Fibroblast of skin of left quadriceps (primary cell): ENCODE measurements around the gene PEX3.
A peak's percentile ranks its signal among the peaks of the same experiment; 100 is the strongest.
"Not testable (repeated sequence)": the region's sequence is repeated elsewhere in the genome, so short reads cannot be mapped to it uniquely, and the experiment has no call there.

Experiments used
- DNase-seq, 2 experiments: peaks; one replicate each; pipeline ENCODE4 v3.0.0-alpha.2; 2013; ENCODE audit warnings: low read depth in 2 of 2

The PEX3 gene

GRCh38 chr6:143506620-143507019, 56.0 kb downstream of the PEX3 start:
- DNase-seq = no peak

- no peak for DNase-seq
These were observed 56.9 kb downstream of the PEX3 start for GRCh38 chr6:143507358-143508145.

GRCh38 chr6:143510326-143510725, 59.7 kb downstream of the PEX3 start:
- not testable (repeated sequence) for DNase-seq

DNA sequence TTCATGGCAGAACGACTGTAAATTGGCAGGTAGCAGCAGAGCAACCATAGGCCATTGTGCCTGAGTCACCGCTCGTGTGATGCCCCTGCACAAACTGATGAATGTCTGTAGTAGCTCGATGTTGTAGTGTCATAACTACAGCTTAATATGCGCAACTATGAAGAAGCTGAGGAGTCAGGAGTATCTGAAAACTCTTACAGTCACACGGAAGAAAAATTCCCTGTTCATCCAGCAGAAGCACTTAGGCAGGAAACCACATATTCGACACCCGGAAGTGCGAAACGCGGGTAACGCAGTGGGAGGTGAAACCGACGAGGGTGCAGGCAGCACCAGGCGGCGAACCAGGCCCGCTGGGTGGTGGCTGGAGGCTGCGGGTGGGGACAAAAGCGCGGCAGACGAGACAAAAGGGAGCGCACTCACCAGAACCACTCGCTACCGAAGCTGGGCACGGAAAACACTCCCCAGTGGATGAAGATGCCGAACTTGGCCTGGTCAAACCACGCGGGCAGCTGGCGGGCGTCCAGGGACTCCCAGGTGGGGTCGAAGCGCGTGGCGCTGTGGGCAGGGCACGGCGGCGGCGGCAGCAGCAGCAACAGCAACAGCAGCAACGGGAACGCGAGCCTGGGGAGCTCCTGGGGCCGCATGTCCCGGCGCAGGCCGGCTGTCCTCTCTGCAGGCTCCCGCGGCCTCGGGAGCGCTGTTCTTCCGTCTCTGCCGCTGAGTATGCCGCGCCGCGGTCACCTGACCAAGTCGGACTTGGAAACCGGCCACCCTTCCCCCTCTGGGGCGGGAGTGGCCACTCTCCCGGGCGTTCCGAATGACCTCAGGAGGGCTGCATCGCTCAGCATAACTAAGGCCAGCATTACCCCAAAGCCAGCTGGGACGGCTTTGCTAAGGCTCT, 60.6 kb downstream of the PEX3 start, which contains the start of gene FUCA2:
Gene FUCA2 (minus strand): TSS at position 730 of the 901 bp plus-strand sequence. CDS start 86 bp downstream, at position 644.
- peak; percentile 49 to 52 for DNase-seq

- DNase-seq = no peak
These were observed 62.8 kb downstream of the PEX3 start for GRCh38 chr6:143513410-143513809.

DNA sequence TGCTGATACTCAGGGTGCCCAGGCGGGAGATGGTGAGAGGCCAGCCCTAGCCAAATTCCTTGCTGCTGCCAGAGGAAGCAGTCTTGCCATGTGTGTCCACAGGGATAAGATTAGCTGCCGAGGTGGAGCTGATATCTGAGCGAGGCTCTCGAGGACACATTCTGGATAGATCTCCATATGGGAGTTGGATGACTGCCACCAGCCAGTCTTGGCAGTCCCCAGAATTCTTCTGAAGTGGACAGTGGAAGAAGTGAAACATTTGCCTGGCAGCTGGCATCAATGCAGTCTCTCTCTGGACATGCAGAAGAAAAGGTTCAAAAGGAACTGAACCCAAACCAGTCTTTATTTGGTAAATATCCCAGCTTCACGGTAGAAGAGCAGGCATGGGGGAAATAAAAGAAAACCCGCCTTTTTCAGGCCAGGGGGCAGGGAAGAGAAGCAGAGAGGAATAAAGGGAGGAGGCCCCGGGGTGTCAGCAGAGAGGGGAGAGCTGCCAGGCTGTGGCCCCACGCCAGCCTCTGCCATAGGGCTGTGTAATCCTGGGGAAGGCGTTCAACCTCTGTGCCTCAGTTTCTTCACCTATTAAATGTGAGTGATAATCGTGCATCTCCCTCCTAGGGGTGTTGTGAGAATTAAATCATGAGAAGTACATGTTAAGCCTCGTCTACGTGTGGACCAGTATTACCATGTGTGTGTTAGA, 64.6 kb downstream of the PEX3 start:
- no peak for DNase-seq

- no peak for DNase-seq
These were observed 65.3 kb downstream of the PEX3 start for GRCh38 chr6:143515766-143516355.

DNA sequence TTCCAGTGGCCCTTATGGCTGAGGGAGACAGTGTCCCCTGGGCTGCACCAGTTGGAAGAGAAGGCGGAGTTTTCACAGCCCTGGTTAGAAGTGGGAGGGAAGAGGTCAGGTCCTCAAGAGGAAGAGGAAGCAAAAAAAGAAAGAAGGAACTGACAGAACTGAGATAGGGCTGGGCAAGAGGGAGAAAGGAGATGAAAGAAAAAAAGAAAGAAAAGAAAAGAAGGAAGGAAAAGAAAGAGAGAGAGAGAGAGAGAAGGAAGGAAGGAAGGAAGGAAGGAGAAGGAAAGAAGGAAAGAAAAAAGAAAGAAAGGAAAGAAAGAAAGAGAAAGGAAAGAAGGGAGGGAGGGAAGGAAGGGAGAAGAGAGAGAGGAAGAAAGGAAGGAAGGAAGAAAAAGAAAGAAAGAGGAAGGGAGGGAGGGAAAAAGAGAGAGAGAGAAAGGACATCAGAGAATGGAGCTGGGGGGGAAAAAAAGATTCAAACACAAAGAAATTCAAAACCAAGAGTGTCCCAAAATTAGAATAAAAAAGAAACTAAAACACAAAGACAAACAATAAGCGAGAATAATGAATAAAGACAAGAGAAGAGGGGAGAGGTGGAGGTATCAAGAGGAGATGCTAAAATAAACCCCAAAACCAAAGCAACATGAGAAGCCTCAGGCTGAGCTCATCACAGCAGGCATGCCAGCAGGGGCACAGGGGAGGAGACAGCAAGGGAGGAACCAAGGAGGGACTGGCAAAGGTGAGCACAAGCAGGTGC, 66.3 kb downstream of the PEX3 start:
- DNase-seq = no peak

- no peak for DNase-seq
These were observed 66.8 kb downstream of the PEX3 start for GRCh38 chr6:143517447-143517773.

- DNase-seq = no peak
These were observed 71.5 kb downstream of the PEX3 start for GRCh38 chr6:143522039-143522600.

GRCh38 chr6:143525356-143525755, 74.8 kb downstream of the PEX3 start:
- DNase-seq = no peak

DNA sequence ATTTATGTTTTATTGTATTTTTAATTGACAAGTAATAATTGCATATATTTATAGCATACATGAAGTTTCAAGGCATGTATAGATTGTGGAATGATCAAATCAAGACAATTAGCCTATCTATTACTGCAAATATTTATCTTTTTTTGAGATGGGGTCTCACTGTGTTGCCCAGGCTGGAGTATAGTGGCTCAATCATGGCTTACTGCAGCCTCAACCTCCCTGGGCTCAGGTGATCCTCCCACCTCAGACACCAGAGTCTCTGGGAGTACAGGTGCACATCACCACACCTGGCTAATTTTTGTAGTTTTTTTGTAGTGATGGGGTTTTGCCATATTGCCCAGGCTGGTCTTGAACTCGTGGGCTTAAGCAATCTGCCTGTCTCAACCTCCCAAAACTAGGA, 77.1 kb downstream of the PEX3 start:
- no peak for DNase-seq

- DNase-seq = no peak
These were observed 77.7 kb downstream of the PEX3 start for GRCh38 chr6:143528164-143528811.

DNA sequence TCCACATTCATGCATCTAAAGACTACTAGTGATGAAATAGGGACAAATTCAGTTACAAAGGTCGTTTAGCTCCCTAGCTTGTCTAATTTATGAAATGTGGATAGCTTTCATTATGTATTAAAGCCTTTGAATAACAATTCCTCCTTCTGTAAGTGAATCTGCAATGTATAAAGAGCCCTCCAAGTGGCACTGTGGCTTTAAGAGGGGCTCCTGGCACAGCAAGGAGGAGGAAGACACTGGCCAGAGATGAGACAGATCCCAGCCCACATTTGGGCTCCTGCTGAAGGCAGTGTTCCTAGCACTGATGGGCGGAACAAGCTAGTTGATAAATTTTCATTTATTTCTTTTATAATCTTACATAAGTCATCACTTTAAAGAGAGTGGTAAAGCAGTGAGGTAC, 78.5 kb downstream of the PEX3 start:
- no peak for DNase-seq

DNA sequence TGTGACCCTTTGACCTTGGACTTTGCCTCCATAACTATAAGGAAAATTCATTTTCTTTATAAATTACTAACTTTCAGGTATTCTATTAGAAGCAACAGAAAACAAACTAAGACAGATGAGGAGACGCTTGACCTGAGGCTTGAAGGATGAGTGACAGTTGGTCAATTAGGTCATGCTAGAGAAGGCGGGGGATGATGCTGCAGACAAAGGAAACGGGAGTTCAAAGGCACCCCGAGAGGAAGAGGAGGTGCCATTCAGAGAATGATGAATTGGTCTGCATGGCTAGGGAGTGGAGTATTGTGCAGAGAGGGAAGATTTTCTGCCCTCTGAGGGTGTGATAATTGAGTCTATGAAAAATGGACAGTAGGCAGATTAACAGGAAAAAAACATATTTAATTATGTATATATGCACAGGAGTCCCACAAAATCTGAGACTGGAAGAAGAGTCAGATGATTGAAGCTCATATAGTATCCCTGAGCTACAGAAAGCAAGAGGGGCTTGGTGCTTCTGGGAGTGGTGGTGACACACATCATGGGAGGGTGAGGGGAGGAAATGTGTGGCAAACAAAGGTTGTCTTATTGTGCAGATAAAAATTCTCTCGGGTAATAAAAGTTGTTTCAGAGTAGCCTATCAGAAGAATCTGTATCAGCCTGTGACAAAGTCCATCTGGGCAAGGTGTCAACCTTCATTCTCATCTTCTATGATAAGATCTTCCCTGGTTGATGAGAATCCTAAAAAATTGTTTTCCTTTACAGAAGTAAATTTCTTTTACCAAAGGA, 81.3 kb downstream of the PEX3 start:
- DNase-seq = no peak

DNA sequence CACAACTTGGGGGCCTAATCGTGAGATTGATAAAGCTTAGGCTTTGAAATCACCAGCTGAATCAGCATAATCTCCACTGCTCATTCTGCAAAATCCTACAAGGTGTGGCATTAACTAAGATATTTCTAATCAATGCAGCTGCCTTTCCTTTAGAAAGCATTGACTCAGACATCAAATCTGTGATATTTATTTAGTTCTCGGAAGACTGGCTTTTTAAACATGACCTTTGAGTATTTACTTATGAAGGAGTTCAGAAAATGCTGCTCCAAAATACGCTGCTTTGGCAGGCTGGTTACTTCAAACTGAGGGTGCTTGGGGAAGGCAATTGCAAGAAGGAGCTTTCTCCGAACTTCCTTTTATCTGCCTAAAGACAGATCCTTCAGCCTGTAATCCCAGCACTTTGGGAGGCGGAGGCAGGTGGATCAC, 84.6 kb downstream of the PEX3 start:
- DNase-seq = no peak

DNA sequence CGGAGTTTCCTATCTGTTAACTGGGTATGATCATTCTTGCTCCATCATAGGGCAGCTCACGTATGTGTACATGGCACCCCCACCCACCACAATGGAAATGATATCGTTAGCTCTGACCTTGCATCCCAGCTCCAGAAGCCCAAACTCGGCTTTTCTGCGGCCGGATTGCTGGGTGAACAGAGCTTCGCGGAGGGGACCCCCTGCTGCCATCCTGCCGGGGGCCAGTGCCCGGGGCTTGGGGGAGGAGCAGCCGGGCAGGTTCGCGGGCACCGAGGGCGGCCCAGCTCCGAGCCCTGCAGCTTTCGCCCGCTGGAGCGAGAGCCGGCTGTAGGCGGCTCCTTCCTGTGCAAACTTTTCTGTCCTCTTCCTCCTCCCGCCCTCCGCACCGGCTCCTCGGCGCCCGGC, 85.9 kb downstream of the PEX3 start:
- DNase-seq = no peak

GRCh38 chr6:143536866-143537691, 86.5 kb downstream of the PEX3 start:
- DNase-seq = peak in 1 of 2 experiments; percentile 18

GRCh38 chr6:143538374-143538773, 87.8 kb downstream of the PEX3 start:
- DNase-seq = no peak
